Stomach (tissue), 9 donors: ENCODE measurements around the gene PTBP1. TPM values are rescaled to one million over a fixed set of nuclear protein-coding genes. Genes with fewer than 3 reads are reported as not detected.

ENCODE experiments used
- DNase-seq, 2 donors: peaks; one replicate each; pipeline versions ENCODE4 v3.0.0 to v3.0.0-alpha.2; 2013 to 2019
- H3K27ac ChIP-seq, 5 donors: fragments of 200-600 bp in 4 of 5; sonication (generic) in 4 of 5; one replicate each; pipeline ENCODE4 v1.5.1; 2013 to 2019; ENCODE audit warnings: mild to moderate bottlenecking in 1 of 5, moderate library complexity in 1 of 5
- H3K27me3 ChIP-seq, 3 donors: fragments of 200-600 bp; sonication (generic); one replicate each; pipeline ENCODE4 v1.5.1; 2017 to 2019; ENCODE audit warnings: mixed run types in 1 of 3
- H3K36me3 ChIP-seq, 4 donors: fragments of 200-600 bp; sonication (generic); 1 replicate in 3 of 4; 2 replicates in 1 of 4; pipeline ENCODE4 v1.5.1; 2016 to 2019
- H3K4me1 ChIP-seq, 4 donors: fragments of 200-600 bp; sonication (generic); one replicate each; pipeline ENCODE4 v1.5.1; 2016 to 2019
- H3K4me3 ChIP-seq, 4 donors: fragments of 200-600 bp; sonication (generic) in 3 of 4; one replicate each; pipeline ENCODE4 v1.5.1; 2016 to 2019; ENCODE audit warnings: mild to moderate bottlenecking in 1 of 4
- H3K9me3 ChIP-seq, 4 donors: fragments of 200-600 bp; sonication (generic); one replicate each; pipeline ENCODE4 v1.5.1; 2016 to 2019
- CTCF ChIP-seq, 7 experiments: fragments of 450-650 bp in 4 of 7; fragments of 200-600 bp in 3 of 7; sonication (generic) in 3 of 7; IDR thresholded peaks; one replicate each; pipeline ENCODE4 v1.5.1; 2016 to 2019; ENCODE audit warnings: antibody characterized with exemption in 7 of 7, control low read depth in 2 of 7, mild to moderate bottlenecking in 1 of 7
- EP300 ChIP-seq: sonication (generic); formaldehyde crosslinking; IDR thresholded peaks from one replicate; pipeline ENCODE4 v1.6.1; 2017; ENCODE audit warnings: antibody characterized with exemption
- POLR2A ChIP-seq, 4 donors: fragments of 450-650 bp; IDR thresholded peaks; one replicate each; pipeline ENCODE4 v1.6.1; 2016; ENCODE audit warnings: antibody characterized with exemption in 4 of 4, control low read depth in 2 of 4, mild to moderate bottlenecking in 1 of 4, moderate library complexity in 1 of 4
- POLR2AphosphoS5 ChIP-seq, 3 donors: sonication (generic); formaldehyde crosslinking; IDR thresholded peaks; one replicate each; pipeline ENCODE4 v1.6.1; 2016; ENCODE audit warnings: antibody characterized with exemption in 3 of 3
- WGBS, 5 donors: extraction: QIAGEN DNeasy Blood & Tissue Kit in 3 of 5; methylation state at CpG; one replicate each; pipeline versions ENCODE4 v1.1.5 to v1.1.7; 2013 to 2018; 5-methylcytosine and 5-hydroxymethylcytosine counted together
- intact Hi-C: fragments of 100-400 bp; cut with DNase I; formaldehyde crosslinking; loops from one replicate; pipeline ENCODE4 v1.15.1; 2023; ENCODE audit warnings: low total_unique reads
- polyA plus RNA-seq, 3 donors: library from polyadenylated mRNA; stranded (reverse); fragments of 200-250 nt; gene quantifications; one replicate each; pipeline ENCODE4 v1.2.3, GENCODE V29; 2013
- total RNA-seq, 5 donors: library from RNA; depleted of rRNA; stranded (reverse); fragments of >200 nt; gene quantifications; one replicate each; pipeline versions ENCODE4 v1.1.0 to v1.2.3, GENCODE V29; 2014 to 2016
- donor health status: healthy with polysubstance abuse.
- donor health status: Bipolar disorder and iron deficiency.
- donor health status: healthy.

PTBP1 gene
- total and polyA plus RNA-seq, 8 donors = 74.8 to 539 (median 119) TPM

- Histone ChIP-seq H3K4me3 (peak within 1 kb of the TSS; percentile 24 to 44 (median 42)), H3K4me1 (peaks cover 11 to 47% (median 39%) of the 10 kb centered on the region in 4 donors), H3K9me3 (peaks cover 0 to 14% (median 10%) of the 10 kb centered on the region in 4 donors), H3K27ac (peak within 1 kb of the TSS; percentile 69 to 88 (median 76)), H3K27me3 (peaks cover 0 to 24% (median 0%) of the 10 kb centered on the region in 3 donors), H3K36me3 (peaks cover 0 to 20% (median 13%) of the 10 kb centered on the region in 4 donors)
- peak in 2 of 3 donors; percentile 59 to 64 for TF ChIP-seq POLR2AphosphoS5 (IDR thresholded peaks at IDR 0.05)
- TF ChIP-seq EP300 = no peak
- TF ChIP-seq CTCF (IDR thresholded peaks at IDR 0.05) = no peak
- no peak for TF ChIP-seq POLR2A (IDR thresholded peaks at IDR 0.05)
- intact Hi-C loops = no loop called here
- peak; percentile 84 to 95 for DNase-seq
- WGBS, 5 donors = 31 to 52% (median 38%) methylated on average over 4 to 31 of the region's 31 CpGs
Measured at GRCh38 chr19:750640-751423, 46.4 kb upstream of the PTBP1 start, which contains the start of gene MISP. Gene MISP (plus strand): TSS chr19:751112. CDS start chr19:756947, 5,835 bp downstream.

GRCh38 chr19:751501-752341 is 45.5 kb upstream of the PTBP1 start:
- Histone ChIP-seq H3K9me3 (peaks cover 0 to 14% (median 10%) of the 10 kb centered on the region in 4 donors), H3K36me3 (peaks cover 0 to 13% (median 9%) of the 10 kb centered on the region in 4 donors), H3K4me3 (peak overlapping the region; percentile 24 to 44 (median 42)), H3K4me1 (peaks cover 11 to 47% (median 39%) of the 10 kb centered on the region in 4 donors), H3K27me3 (peaks cover 0 to 24% (median 0%) of the 10 kb centered on the region in 3 donors), H3K27ac (peak overlapping the region; percentile 69 to 88 (median 76))
- TF ChIP-seq EP300 (no peak), POLR2A (IDR thresholded peaks at IDR 0.05) (no peak), POLR2AphosphoS5 (IDR thresholded peaks at IDR 0.05) (peak in 1 of 3 donors; percentile 38)
- peak; percentile 58 to 86 for DNase-seq
- WGBS, 5 donors = 38 to 58% (median 47%) methylated on average over 12 to 30 of the region's 30 CpGs
- intact Hi-C loops = no loop called here

- intact Hi-C loops = no loop called here
- H3K4me1 ChIP-seq = peaks cover 11 to 45% (median 39%) of the 10 kb centered on the region in 4 donors
- peaks cover 0 to 5% (median 3%) of the 10 kb centered on the region in 4 donors for H3K9me3 ChIP-seq
- peak; percentile 85 to 96 for DNase-seq
- H3K27ac ChIP-seq = peak overlapping the region; percentile 59 to 88 (median 76)
- TF ChIP-seq POLR2AphosphoS5 (IDR thresholded peaks at IDR 0.05) = peak in 2 of 3 donors; percentile 32 to 35
- TF ChIP-seq CTCF (IDR thresholded peaks at IDR 0.05) = no peak
- peak in 1 of 4 donors; percentile 12 for TF ChIP-seq POLR2A (IDR thresholded peaks at IDR 0.05)
- TF ChIP-seq EP300 = no peak
- peaks cover 0 to 24% (median 0%) of the 10 kb centered on the region in 3 donors for H3K27me3 ChIP-seq
- WGBS, 5 donors = 15 to 26% (median 18%) methylated on average over 27 to 39 of the region's 39 CpGs
- H3K4me3 ChIP-seq = peak overlapping the region in 3 of 4 donors; percentile 5 to 42 (median 41)
- H3K36me3 ChIP-seq = peaks cover 0 to 13% (median 5%) of the 10 kb centered on the region in 4 donors
Measured at GRCh38 chr19:752652-753517, 44.4 kb upstream of the PTBP1 start.

- H3K27ac ChIP-seq = no peak overlapping the region
- H3K4me1 ChIP-seq = peaks cover 11 to 42% (median 38%) of the 10 kb centered on the region in 4 donors
- WGBS, 5 donors = 87 to 93% (median 88%) methylated on average over 9 of the region's 9 CpGs
- intact Hi-C loops = no loop called here
- H3K27me3 ChIP-seq = peaks cover 0 to 24% (median 0%) of the 10 kb centered on the region in 3 donors
- no peak for DNase-seq
- no peak overlapping the region for H3K4me3 ChIP-seq
- peaks cover 0 to 23% (median 12%) of the 10 kb centered on the region in 4 donors for H3K36me3 ChIP-seq
- TF ChIP-seq CTCF (IDR thresholded peaks at IDR 0.05) (no peak), POLR2AphosphoS5 (IDR thresholded peaks at IDR 0.05) (no peak), POLR2A (IDR thresholded peaks at IDR 0.05) (no peak), EP300 (no peak)
- peaks cover 4 to 16% (median 12%) of the 10 kb centered on the region in 4 donors for H3K9me3 ChIP-seq
Measured at GRCh38 chr19:754530-754929, 42.7 kb upstream of the PTBP1 start.
